Natural killer cell (primary cell): ENCODE data around the gene FHOD3. TPM values are rescaled to one million over a fixed set of nuclear protein-coding genes. Genes with fewer than 3 reads are reported as not detected.

Experiments
- ATAC-seq, 3 donors: fragments of 150-1000 bp in 2 of 3; fragments of 200-7000 bp in 1 of 3; cut with Tn5 transposase; 1 replicate in 1 of 3; 2 replicates in 2 of 3; pipeline ENCODE4 v1.10.0; 2021; ENCODE audit warnings: mild to moderate bottlenecking in 2 of 3, moderate library complexity in 2 of 3
- DNase-seq, 2 donors: peaks; one replicate each; pipeline versions ENCODE4 v3.0.0 to v3.0.0-alpha.2; 2013 to 2021; ENCODE audit warnings: mixed read lengths in 1 of 2
- H3K27ac ChIP-seq: one replicate; pipeline ENCODE4 v1.5.1; 2013; ENCODE audit warnings: mild to moderate bottlenecking, low read length
- H3K27me3 ChIP-seq: one replicate; pipeline ENCODE4 v1.6.1; 2013; ENCODE audit warnings: low read length; ENCODE audit not compliant: control insufficient read depth, insufficient read depth
- H3K36me3 ChIP-seq: one replicate; pipeline ENCODE4 v1.6.1; 2013; ENCODE audit warnings: low read length; ENCODE audit not compliant: control insufficient read depth, insufficient read depth
- H3K4me1 ChIP-seq: one replicate; pipeline ENCODE4 v1.6.1; 2013; ENCODE audit warnings: low read length; ENCODE audit not compliant: control insufficient read depth, insufficient read depth
- H3K4me3 ChIP-seq: one replicate; pipeline ENCODE4 v1.5.1; 2013; ENCODE audit warnings: low read length
- H3K9me3 ChIP-seq: one replicate; pipeline ENCODE4 v1.6.1; 2013; ENCODE audit warnings: low read length; ENCODE audit not compliant: control insufficient read depth, insufficient read depth
- H3K27ac Mint-ChIP-seq, 2 donors: one replicate each; pipeline ENCODE4 v1.8.0; 2022; ENCODE audit warnings: mild to moderate bottlenecking in 2 of 2, mixed read lengths in 2 of 2, moderate library complexity in 1 of 2
- H3K27me3 Mint-ChIP-seq, 2 donors: one replicate each; pipeline ENCODE4 v1.8.0; 2022; ENCODE audit warnings: low read depth in 2 of 2, mixed read lengths in 2 of 2
- H3K36me3 Mint-ChIP-seq: one replicate; pipeline ENCODE4 v1.8.0; 2022; ENCODE audit warnings: mixed read lengths
- H3K4me1 Mint-ChIP-seq, 2 donors: one replicate each; pipeline ENCODE4 v1.8.0; 2022; ENCODE audit warnings: mixed read lengths in 2 of 2
- H3K4me3 Mint-ChIP-seq: one replicate; pipeline ENCODE4 v1.8.0; 2022; ENCODE audit warnings: mild to moderate bottlenecking, moderate library complexity, mixed read lengths
- H3K9me3 Mint-ChIP-seq, 2 donors: one replicate each; pipeline ENCODE4 v1.8.0; 2022; ENCODE audit warnings: mixed read lengths in 2 of 2
- CTCF ChIP-seq: fragments of 200-600 bp; IDR thresholded peaks from one replicate; pipeline ENCODE4 v1.8.0; 2022; ENCODE audit warnings: antibody characterized with exemption
- WGBS: methylation state at CpG from one replicate; pipeline ENCODE4 v1.1.7; 2013; ENCODE audit warnings: missing lambda C conversion rate; ENCODE audit not compliant: insufficient coverage; 5-methylcytosine and 5-hydroxymethylcytosine counted together
- intact Hi-C: fragments of 100-400 bp; cut with micrococcal nuclease; formaldehyde crosslinking; loops from one replicate; pipeline ENCODE4 v1.14.2; 2022
- total RNA-seq, 4 donors: library from RNA; stranded (reverse); fragments of 120-200 nt in 1 of 4; gene quantifications; one replicate each; pipeline versions ENCODE4 v1.2.3 to v1.2.4, GENCODE V29; 2013 to 2022

The FHOD3 gene
- total RNA-seq, 3 donors from 2014 or later (not counting 1 experiment from before 2014, with no cell fraction given) = not detected

- Histone ChIP-seq H3K27me3 (no peaks in the 10 kb centered on the region), H3K4me1 (peaks cover 4% of the 10 kb centered on the region), H3K36me3 (no peaks in the 10 kb centered on the region), H3K27ac (no peak overlapping the region), H3K9me3 (no peaks in the 10 kb centered on the region), H3K4me3 (no peak overlapping the region)
- peaks cover 0 to 3% of the 10 kb centered on the region in 2 donors for H3K27me3 Mint-ChIP-seq
- TF ChIP-seq CTCF = no peak
- ATAC-seq = no peak
- H3K4me1 Mint-ChIP-seq = peaks cover 0 to 12% of the 10 kb centered on the region in 2 donors
- H3K4me3 Mint-ChIP-seq = no peak overlapping the region
- DNase-seq = no peak
- intact Hi-C loops = no loop called here
- no peaks in the 10 kb centered on the region for H3K9me3 Mint-ChIP-seq
- no peak overlapping the region for H3K27ac Mint-ChIP-seq
- H3K36me3 Mint-ChIP-seq = no peaks in the 10 kb centered on the region
- 73% methylated on average over 2 of the region's 2 CpGs for WGBS
These were observed 230.4 kb downstream of the FHOD3 start for GRCh38 chr18:36527740-36528455.

DNA sequence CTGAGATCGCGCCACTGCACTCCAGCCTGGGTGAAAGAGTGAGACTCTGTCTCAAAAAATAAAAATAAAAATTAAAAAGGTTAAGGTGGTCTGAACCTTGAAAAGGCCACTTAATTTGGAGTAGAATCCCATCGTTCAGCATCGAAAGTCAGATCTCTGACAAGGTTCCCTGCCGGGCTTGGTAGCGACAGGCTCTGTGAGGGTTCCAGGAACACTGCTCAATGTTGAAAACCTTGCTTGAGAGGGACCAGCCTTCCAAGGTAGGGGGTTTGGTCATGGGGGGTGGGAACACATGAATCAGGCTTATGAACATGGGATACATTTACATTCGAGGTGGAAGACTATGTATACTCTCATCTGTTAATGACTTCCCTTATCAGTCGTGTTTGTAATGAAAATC lies 232.2 kb downstream of the FHOD3 start:
- no peaks in the 10 kb centered on the region for H3K9me3 ChIP-seq
- 95% methylated on average over 7 of the region's 8 CpGs for WGBS
- no peaks in the 10 kb centered on the region for H3K27me3 ChIP-seq
- Mint-ChIP-seq H3K27me3 (peaks cover 0 to 2% of the 10 kb centered on the region in 2 donors), H3K4me1 (peaks cover 13 to 22% of the 10 kb centered on the region in 2 donors), H3K9me3 (no peaks in the 10 kb centered on the region), H3K27ac (no peak overlapping the region), H3K4me3 (no peak overlapping the region), H3K36me3 (no peaks in the 10 kb centered on the region)
- H3K4me3 ChIP-seq = no peak overlapping the region
- DNase-seq (no peak), ATAC-seq (no peak)
- intact Hi-C loops = no loop called here
- H3K27ac ChIP-seq = no peak overlapping the region
- no peaks in the 10 kb centered on the region for H3K36me3 ChIP-seq
- no peak for TF ChIP-seq CTCF
- peaks cover 7% of the 10 kb centered on the region for H3K4me1 ChIP-seq

GRCh38 chr18:36530676-36531405 lies 233.3 kb downstream of the FHOD3 start:
- DNase-seq (no peak), ATAC-seq (peak in 1 of 3 donors; percentile 31)
- H3K4me1 Mint-ChIP-seq = peaks cover 13 to 22% of the 10 kb centered on the region in 2 donors
- Histone ChIP-seq H3K4me1 (peaks cover 7% of the 10 kb centered on the region), H3K36me3 (no peaks in the 10 kb centered on the region), H3K9me3 (no peaks in the 10 kb centered on the region), H3K27ac (no peak overlapping the region), H3K27me3 (no peaks in the 10 kb centered on the region), H3K4me3 (no peak overlapping the region)
- 71% methylated on average over 4 of the region's 4 CpGs for WGBS
- no peak overlapping the region for H3K4me3 Mint-ChIP-seq
- H3K9me3 Mint-ChIP-seq = no peaks in the 10 kb centered on the region
- H3K27me3 Mint-ChIP-seq = peaks cover 0 to 2% of the 10 kb centered on the region in 2 donors
- no peak overlapping the region for H3K27ac Mint-ChIP-seq
- H3K36me3 Mint-ChIP-seq = no peaks in the 10 kb centered on the region
- no peak for TF ChIP-seq CTCF
- intact Hi-C loops = no loop called here
